GM18858 (cell line): Measurements from ENCODE around the gene CELF2.
"Not testable (repeated sequence)": the region's sequence is repeated elsewhere in the genome, so short reads cannot be mapped to it uniquely, and the experiment has no call there.

Source experiments
- ATAC-seq: cut with Tn5 transposase; IDR thresholded peaks from one replicate; pipeline ENCODE4 v1.9.1; 2021; ENCODE audit not compliant: unreplicated experiment

Gene CELF2

GRCh38 chr10:11120711-11121110 is 103.0 kb downstream of the CELF2 start:
- no peak for ATAC-seq

DNA sequence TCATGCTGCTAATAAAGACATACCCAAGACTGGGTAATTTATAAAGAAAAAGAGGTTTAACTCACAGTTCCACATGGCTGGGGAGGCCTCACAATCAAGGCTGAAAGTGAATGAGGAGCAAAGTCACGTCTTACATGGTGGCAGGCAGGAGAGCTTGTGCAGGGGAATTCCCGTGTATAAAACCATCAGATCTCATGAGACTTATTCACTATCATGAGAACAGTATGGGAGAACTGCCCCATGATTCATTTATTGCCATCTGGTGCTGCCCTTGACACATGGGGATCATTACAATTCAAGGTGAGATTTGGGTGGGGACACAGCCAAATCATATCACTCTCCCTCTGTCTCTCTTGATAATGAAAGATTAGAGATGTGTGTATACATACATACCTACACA is 106.2 kb downstream of the CELF2 start:
- ATAC-seq = not testable (repeated sequence)

DNA sequence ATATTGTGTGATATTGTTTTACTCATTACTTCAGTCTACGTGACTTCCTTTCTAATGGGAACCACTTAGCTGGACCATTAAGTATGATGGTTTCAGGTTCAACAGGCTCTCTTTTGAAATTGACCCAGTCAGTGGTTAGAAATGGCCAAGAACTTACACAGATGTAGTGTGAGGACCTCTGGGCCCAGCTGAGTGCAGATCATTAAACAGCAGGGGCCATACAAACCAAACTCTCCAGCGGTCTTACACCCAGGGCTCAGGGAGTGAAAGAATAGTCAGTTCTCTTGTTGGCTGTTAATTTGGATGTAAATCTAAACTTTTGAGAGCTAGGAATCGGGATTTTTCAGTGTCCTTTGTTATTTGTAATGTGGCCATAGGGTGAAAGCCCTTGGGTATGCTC is 107.3 kb downstream of the CELF2 start:
- ATAC-seq = no peak

- not testable (repeated sequence) for ATAC-seq
These were observed 109.3 kb downstream of the CELF2 start for GRCh38 chr10:11127017-11127416.

GRCh38 chr10:11131112-11131639 is 113.5 kb downstream of the CELF2 start:
- no peak for ATAC-seq

DNA sequence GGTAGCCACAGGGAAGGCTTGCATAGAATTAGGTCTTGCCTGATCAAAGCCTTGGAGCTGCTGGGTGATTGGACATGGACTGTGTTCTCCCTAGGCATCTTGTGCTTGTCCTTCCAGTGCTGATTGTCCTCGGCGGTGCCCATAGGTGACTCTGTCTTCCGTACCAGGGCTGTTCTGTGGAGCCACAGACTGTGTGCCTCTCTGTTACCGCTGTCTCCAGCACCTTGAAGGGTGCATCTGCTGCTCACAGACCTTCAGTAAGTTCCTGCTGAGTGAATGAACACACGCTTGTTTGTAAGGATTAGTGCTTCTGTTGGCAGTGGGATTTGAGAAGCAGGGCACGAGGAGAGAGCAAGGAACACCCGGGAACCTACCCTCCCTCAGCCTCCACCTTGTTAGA is 116.7 kb downstream of the CELF2 start:
- ATAC-seq = no peak

- no peak for ATAC-seq
These were observed 118.0 kb downstream of the CELF2 start for GRCh38 chr10:11135709-11136108.

GRCh38 chr10:11138314-11139033 is 120.8 kb downstream of the CELF2 start:
- ATAC-seq = no peak

DNA sequence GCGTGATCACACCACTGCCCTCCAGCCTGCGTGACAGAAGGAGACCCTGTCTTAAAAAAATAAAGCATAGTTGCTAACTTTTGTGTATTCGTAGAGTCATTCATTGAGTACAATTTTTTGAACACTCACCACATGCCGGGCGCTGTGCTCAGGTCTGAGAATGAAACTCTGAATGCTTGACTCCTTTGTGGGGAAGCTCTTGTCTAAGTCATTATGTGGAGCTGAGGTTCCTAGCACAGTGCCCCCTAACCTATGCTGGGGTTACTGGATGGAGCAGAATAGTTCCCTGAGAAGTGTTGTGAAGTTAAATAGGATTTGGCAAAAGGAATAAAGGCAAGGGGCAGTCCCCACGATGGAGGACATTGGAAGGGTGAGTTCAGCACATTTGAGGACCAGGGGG is 123.3 kb downstream of the CELF2 start:
- no peak for ATAC-seq

DNA sequence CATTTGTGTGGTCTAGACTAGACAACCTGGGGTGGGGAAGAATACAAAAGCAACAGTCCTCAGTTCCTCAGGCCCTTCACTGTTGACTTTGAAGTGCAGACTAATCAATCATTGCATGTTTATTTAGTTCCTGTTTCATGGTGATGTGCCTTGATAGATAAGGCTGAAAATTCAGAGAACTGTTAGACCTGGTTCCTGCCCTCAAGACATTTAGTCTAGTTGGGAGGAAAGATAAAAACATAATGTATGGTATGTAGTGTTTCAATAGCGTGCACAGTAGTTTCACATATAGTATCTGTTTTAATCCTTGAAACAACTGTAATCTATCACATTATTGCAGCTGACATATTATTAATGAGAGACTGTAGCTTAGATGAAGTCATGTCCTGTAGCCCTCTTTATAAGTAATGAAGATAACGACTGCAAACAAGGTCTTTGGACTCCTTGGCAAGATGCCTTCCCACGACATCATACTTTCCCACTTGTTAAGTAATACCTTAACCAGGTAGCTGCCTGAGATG is 124.0 kb downstream of the CELF2 start:
- ATAC-seq = no peak

DNA sequence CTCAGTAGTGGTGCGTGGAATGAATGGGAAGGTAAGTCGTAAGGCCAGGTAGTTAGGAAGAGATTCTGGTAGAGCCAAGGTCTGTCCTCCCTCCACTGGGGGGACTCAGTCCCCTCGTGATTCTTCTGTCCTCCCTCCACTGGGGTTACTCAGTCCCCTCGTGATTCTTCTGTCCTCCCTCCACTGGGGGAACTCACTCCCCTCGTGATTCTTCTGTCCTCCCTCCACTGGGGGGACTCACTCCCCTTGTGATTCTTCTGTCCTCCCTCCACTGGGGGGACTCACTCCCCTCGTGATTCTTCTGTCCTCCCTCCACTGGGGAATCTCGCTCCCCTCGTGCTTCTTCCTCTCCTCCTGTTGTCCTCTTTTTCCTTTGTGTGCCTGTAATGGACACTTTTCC is 125.1 kb downstream of the CELF2 start:
- no peak for ATAC-seq

DNA sequence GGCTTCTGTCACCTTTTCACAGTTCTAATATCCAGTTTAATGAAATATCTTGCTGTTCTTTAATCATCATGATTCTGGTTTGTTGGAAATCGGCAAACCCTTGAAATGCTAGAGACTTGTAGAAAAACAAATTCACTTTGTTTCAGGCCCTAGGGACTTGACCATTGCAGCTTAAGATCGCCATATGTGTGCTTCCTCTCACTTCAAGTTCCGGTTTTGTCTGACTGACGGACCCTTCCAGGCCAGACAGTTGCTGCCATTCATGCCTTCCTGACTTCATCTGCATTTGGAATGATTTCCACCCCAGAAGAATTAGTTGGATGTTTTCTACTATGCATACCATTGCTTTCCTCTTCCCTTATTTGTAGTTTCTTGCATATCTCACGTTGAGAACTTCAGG is 125.6 kb downstream of the CELF2 start:
- no peak for ATAC-seq

DNA sequence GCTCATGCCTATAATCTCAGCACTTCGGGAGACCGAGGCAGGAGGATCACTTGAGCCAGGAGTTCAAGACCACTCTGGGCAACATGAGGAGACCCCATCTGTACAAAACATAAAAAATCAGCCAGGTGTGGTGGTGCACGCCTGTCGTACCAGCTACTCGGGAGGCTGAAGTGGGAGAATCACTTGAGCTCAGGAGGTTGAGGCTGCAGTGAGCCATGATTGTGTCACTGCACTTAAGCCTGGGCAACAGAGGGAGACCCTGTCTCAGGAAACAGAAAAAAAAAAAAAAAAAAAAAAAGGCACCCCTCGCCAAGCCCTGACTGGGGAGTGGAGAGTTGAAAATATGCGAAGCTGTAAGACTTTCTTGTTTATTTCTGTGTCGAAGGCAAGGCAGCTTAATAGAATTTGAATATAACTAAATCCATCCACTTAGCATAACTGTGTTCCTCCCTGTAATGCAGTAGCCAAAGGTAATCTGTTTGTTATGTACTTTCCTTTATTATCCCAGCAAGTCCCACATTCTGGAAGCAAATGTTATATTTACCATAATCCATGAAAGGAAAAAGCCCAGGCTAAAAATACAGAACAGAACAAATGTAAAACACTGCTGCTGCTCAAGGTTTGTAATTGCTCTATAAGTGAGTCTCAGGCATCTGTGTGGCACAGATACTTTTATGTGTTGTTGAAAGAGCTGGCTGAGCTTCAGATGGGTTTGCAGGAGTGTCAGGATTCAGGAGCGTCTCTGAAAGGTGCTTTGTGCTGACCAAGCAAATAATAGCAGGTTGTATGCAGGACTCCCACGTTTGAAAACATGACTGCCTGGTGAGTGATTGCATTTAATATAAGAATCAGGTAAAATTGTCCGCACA is 127.2 kb downstream of the CELF2 start:
- ATAC-seq = peak; percentile 15

DNA sequence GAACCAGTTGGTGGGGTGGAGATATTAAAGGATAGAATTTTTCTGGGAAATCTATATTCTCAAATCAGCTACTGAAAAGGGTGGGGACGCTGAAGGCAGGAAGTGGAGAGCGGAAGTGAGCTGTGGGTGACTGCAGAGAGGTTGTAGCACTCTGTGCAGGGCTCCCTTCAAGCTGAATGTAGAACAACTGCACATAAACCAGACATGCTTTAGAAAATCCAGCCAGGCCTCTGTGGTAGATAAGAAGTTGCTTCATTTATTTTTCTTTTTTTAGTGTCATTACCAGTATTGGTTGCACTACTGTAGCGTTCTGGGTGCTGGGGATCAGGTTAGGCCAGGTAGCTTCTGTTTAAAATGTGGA is 127.8 kb downstream of the CELF2 start:
- ATAC-seq = peak; percentile 79

- no peak for ATAC-seq
These were observed 128.9 kb downstream of the CELF2 start for GRCh38 chr10:11146402-11147171.

DNA sequence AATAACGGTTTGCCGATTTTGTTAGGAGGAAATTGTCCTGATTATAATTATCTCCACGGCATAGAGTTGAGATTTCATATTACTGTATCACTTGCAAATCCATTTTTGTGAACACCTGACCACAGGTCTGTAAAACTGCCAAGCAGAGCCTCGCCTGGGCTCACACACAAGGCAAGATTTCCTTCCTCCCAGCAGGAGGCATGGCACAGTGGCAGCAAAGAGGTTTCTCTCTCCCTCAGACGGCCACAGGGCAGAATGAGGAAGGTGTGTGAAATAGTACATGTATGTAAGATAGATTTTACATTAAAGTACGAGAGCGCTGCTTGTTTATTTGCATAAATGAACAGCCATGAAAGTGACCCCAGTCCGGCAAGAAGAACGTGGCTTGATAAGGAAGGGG is 130.1 kb downstream of the CELF2 start:
- peak; percentile 31 for ATAC-seq

DNA sequence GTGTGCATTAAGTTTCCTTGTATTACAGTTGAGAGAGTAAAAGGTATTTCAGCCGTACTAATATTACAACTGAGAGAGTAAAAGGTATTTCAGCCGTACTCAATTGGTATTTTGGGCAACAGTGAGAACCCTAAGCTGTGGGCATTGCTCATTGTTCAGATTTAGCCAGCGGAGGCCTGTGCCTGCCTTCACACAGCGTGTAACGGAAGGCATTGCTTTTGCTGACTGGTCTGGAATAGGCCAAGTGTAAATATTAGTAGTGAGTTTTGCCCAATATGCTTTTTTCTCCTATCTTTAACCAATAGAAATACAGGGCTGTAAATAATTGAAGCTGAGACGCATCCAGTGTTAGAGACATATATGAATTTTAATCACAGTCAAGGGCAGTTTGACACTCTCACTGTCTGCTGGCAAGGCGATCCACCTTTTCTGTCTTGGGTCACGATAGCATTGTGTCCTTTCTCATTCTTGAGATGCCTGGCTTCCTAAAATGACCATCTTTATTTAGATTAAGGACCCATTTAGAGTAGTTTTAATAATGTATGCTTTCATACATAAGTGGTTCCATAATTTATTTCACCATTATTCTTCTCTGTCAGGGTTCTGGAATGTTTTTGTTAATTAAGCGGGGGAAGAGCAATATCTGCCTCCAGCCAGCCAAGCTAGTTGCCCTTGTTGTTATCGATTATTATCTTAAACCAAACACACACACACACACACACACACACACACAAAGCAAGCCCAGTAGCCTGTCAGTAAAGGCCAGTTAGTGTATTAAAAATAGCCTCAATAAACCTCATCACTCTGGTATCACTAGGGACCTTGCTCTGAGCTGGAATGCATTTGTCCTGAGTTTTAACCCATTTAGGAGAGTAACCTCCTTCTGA is 130.7 kb downstream of the CELF2 start:
- no peak for ATAC-seq

DNA sequence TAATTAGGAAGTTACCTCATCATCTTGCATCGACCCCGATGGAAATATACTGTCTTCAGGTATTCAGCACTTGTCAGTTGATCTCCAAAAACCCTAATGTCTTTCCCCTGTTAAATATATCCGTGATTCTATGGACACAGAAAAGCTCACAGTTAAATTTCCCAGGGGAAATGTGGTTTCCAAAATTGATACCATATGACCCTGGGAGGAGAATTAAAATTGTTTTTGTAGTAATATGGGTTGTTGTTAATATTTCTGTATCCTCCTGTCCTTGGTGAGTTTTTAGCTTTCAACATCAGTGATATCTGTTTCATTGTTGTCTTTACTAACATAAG is 132.1 kb downstream of the CELF2 start:
- ATAC-seq = no peak

GRCh38 chr10:11150231-11150731 is 132.6 kb downstream of the CELF2 start:
- ATAC-seq = no peak

- no peak for ATAC-seq
These were observed 133.3 kb downstream of the CELF2 start for GRCh38 chr10:11150879-11151415.
